ENCODE data around the gene SERTAD3. TPM values are rescaled to one million over a fixed set of nuclear protein-coding genes. Genes with fewer than 3 reads are reported as not detected.

SERTAD3 gene, protein sequence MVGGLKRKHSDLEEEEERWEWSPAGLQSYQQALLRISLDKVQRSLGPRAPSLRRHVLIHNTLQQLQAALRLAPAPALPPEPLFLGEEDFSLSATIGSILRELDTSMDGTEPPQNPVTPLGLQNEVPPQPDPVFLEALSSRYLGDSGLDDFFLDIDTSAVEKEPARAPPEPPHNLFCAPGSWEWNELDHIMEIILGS
- total RNA-seq (2021; fragmentation: NEBNext Ultra II Directional; extraction: Animal tissue kit (Norgen Biotek cat#: 25700)): 32.1 and 33.4 TPM in 2 replicates
- polyA plus RNA-seq (2011; rRNA removed): 15.1 and 23.5 TPM in 2 replicates
- polyA plus RNA-seq (2011; cell fraction: cytosol; rRNA removed): 14.4 TPM
- polyA plus RNA-seq (2011; cell fraction: nucleus; rRNA removed): 17.5 TPM
- polyA plus RNA-seq (2012, experiment 1 of 2): 19.0 to 27.4 TPM (median 21.0 TPM) in 4 replicates
- 29.2 TPM for polyA plus RNA-seq (2012, experiment 2 of 2)
- 11.0 TPM for polyA plus RNA-seq (2013, experiment 1 of 2)
- polyA plus RNA-seq (2013, experiment 2 of 2): 10.4 TPM
- polyA minus RNA-seq (2011; rRNA and poly(A)+ RNA removed): 18.8 and 25.3 TPM in 2 replicates
- 34.3 TPM for polyA minus RNA-seq (2011; cell fraction: cytosol; rRNA and poly(A)+ RNA removed)
- 11.6 TPM for polyA minus RNA-seq (2011; cell fraction: nucleus; rRNA and poly(A)+ RNA removed)
- long read RNA-seq, experiment 1, transcript SERTAD3-201 (2 exons, 1,734 nt): major isoform, 6 of 8 reads
- long read RNA-seq, experiment 1, partial matches to known transcripts: 2 of 8 reads
- long read RNA-seq, experiment 1, other reads (novel, unspliced or antisense): 0 of 8 reads
- long read RNA-seq, experiment 2, transcript SERTAD3-201 (2 exons, 1,734 nt): major isoform, 8 of 9 reads
- long read RNA-seq, experiment 2, partial matches to known transcripts: 0 of 9 reads
- long read RNA-seq, experiment 2, other reads (novel, unspliced or antisense): 1 of 9 reads

- CTCF ChIA-PET (ENCODE audit: partially characterized antibody): interaction anchor here (0.8 to 5.1 kb wide), 5 partner anchors 9 to 24 kb away, joined by 3 to 29 read pairs (median 9); partner anchors contain the start of gene BLVRB
- peaks cover 0 to 5% of the 10 kb centered on the region in 2 experiments for H4K20me1 ChIP-seq (replicated peaks in 1 of 2; ENCODE audit: control insufficient read depth in 1 of 2, insufficient read depth in 2 of 2, low read length in 2 of 2)
- peak within 1 kb of the TSS; percentile 97 to 99 (median 98) for H3K4me3 ChIP-seq (ENCODE audit: extremely low read depth in 1 of 4, insufficient read depth in 2 of 4, low read depth in 3 of 4, low read length in 4 of 4)
- peak within 1 kb of the TSS; percentile 89 for H3K27ac ChIP-seq (ENCODE audit: low read depth, low read length)
- no peaks in the 10 kb centered on the region for H3K27me3 ChIP-seq (replicated peaks in 1 of 4; ENCODE audit: control insufficient read depth in 3 of 4, extremely low read depth in 1 of 4, insufficient read depth in 3 of 4, low read length in 3 of 4)
- peak within 1 kb of the TSS; percentile 61; the same call in 1 of the 2 replicates for H2AFZ ChIP-seq (ENCODE audit: low read length)
- WGBS, 2 experiments (ENCODE audit: extremely low coverage in 1 of 2, insufficient coverage in 1 of 2, insufficient read length in 1 of 2, insufficient replicate concordance in 2 of 2, low coverage in 1 of 2, low lambda C conversion rate in 2 of 2, missing lambda C conversion rate in 1 of 2): 1% methylated on average over 29 of the region's 72 CpGs; no CpG with 5 or more reads in 1 of the 2 experiments
- peak within 1 kb of the TSS; percentile 99 for H2BK5ac ChIP-seq (ENCODE audit: low read depth, low read length)
- peaks cover 7% of the 10 kb centered on the region; the same call in 1 of the 2 replicates for H3K23me2 ChIP-seq (ENCODE audit: low read depth, low read length)
- peaks cover 9 to 17% (median 11%) of the 10 kb centered on the region in 4 experiments; a peak in 6 of 8 replicates for H3K36me3 ChIP-seq (ENCODE audit: control insufficient read depth in 2 of 4, insufficient read depth in 4 of 4, low read length in 3 of 4)
- peak within 1 kb of the TSS; percentile 92; the same call in 1 of the 2 replicates for H2BK15ac ChIP-seq (ENCODE audit: low read length)
- no peaks in the 10 kb centered on the region for H3K9me3 ChIP-seq (ENCODE audit: insufficient read depth in 2 of 2, low read depth in 1 of 2, low read length in 1 of 2)
- FAIRE-seq (no peak), DNase-seq (ENCODE audit: low read depth in 1 of 2, low spot score in 2 of 2) (peak; percentile 85 to 97)
- peak within 1 kb of the TSS; percentile 98 for H4K5ac ChIP-seq (ENCODE audit: insufficient read length, low read depth, low read length)
- H2BK120ac ChIP-seq (replicated peaks; ENCODE audit: low read depth, low read length): peak within 1 kb of the TSS; percentile 47
- H3K56ac ChIP-seq (replicated peaks; ENCODE audit: insufficient read length, low read depth, low read length): peak within 1 kb of the TSS; percentile 94
- peaks cover 3 to 9% (median 7%) of the 10 kb centered on the region in 4 experiments; a peak in 6 of 7 replicates for H3K4me1 ChIP-seq (replicated peaks in 1 of 4; ENCODE audit: control insufficient read depth in 3 of 4, insufficient read depth in 4 of 4, low read length in 3 of 4)
- peak within 1 kb of the TSS; percentile 77; the same call in 1 of the 2 replicates for H2AK5ac ChIP-seq (ENCODE audit: low read depth, low read length)
- peak within 1 kb of the TSS; percentile 57 to 92 for H3K4me2 ChIP-seq (ENCODE audit: insufficient read depth in 1 of 2, low read depth in 2 of 2, low read length in 2 of 2)
- peak within 1 kb of the TSS; percentile 100 for H3K18ac ChIP-seq (ENCODE audit: extremely low read depth, low read length)
- peak within 1 kb of the TSS; percentile 93 for H3K4ac ChIP-seq (replicated peaks; ENCODE audit: insufficient read length, low read depth, low read length)
- peak within 1 kb of the TSS; percentile 92 for H2BK12ac ChIP-seq (ENCODE audit: low read depth, low read length)
- H3K79me1 ChIP-seq (ENCODE audit: low read depth, low read length): no peaks in the 10 kb centered on the region; the same call in 1 of the 2 replicates
- peak within 1 kb of the TSS; percentile 52 for H4K91ac ChIP-seq (replicated peaks; ENCODE audit: insufficient read length, low read length)
- H3K9ac ChIP-seq (replicated peaks in 1 of 4; ENCODE audit: extremely low read depth in 1 of 4, low read depth in 3 of 4, low read length in 3 of 4): peak within 1 kb of the TSS; percentile 65 to 96 (median 88)
- no peak within 1 kb of the TSS for H3K23ac ChIP-seq (ENCODE audit: insufficient read length)
- POLR2A ChIA-PET (ENCODE audit: partially characterized antibody): interaction anchor here (0.7 to 4.4 kb wide), 19 partner anchors 9 to 131 kb away, joined by 3 to 40 read pairs (median 7); partner anchors contain the start of genes BLVRB, PRX, SERTAD1 and SPTBN4
- peaks cover 0 to 23% of the 10 kb centered on the region in 2 experiments; a peak in 2 of 4 replicates for H3K79me2 ChIP-seq (ENCODE audit: control insufficient read depth in 1 of 2, insufficient read depth in 2 of 2, low read length in 2 of 2)
- H3K14ac ChIP-seq (ENCODE audit: insufficient read length): no peak within 1 kb of the TSS
- H2BK20ac ChIP-seq (ENCODE audit: low read length): no peak within 1 kb of the TSS
- H4K8ac ChIP-seq (ENCODE audit: extremely low read depth, insufficient read depth, low read length): peak within 1 kb of the TSS; percentile 64; the same call in 1 of the 2 replicates
- no peak for TF ChIP-seq SUZ12 (IDR thresholded peaks at IDR 0.05; ENCODE audit: low read length)
- peak; percentile 14; the same call in 1 of the 2 replicates for TF ChIP-seq BACH1 (IDR thresholded peaks at IDR 0.05; ENCODE audit: low read length)
- peak; percentile 61 for TF ChIP-seq ASH2L (IDR thresholded peaks at IDR 0.05; ENCODE audit: low read length)
- TF ChIP-seq POLR2A (IDR thresholded peaks at IDR 0.05; ENCODE audit: control extremely low read depth in 1 of 2, low read depth in 2 of 2, low read length in 2 of 2): peak; percentile 33 to 54
- TF ChIP-seq NRF1 (IDR thresholded peaks at IDR 0.05; ENCODE audit: low read depth, low read length): no peak
- TF ChIP-seq SAP30 (IDR thresholded peaks at IDR 0.05; ENCODE audit: insufficient read depth, insufficient replicate concordance, low read length): no peak
- no peak for TF ChIP-seq MAFK (IDR thresholded peaks at IDR 0.05; ENCODE audit: low read depth, low read length)
Measured at GRCh38 chr19:40444000-40444824, at the start of gene SERTAD3. Gene SERTAD3, minus strand, starts transcription at chr19:40444335. Its CDS starts 2,255 bp downstream, at chr19:40442080.
